Panc1 (cell line): ENCODE measurements around the gene ATG14.

Source experiments
- POLR2AphosphoS5 ChIP-seq: IDR thresholded peaks from 2 replicates; pipeline ENCODE4 v1.6.1; 2012; ENCODE audit warnings: mild to moderate bottlenecking, low read depth, low read length, moderate library complexity
- TCF7L2 ChIP-seq: IDR thresholded peaks from 2 replicates; pipeline ENCODE4 v1.6.1; 2011; ENCODE audit warnings: mild to moderate bottlenecking, low read depth, low read length, inconsistent platforms
- TF ChIP-seq, protein P1 (sequence below): fragments of 450-650 bp; IDR thresholded peaks from 2 replicates; pipeline ENCODE4 v1.5.1; 2017; ENCODE audit warnings: mild to moderate bottlenecking

GRCh38 chr14:55348766-55349453 lies 62.7 kb downstream of the ATG14 start:
- TF ChIP-seq, protein P1, sequence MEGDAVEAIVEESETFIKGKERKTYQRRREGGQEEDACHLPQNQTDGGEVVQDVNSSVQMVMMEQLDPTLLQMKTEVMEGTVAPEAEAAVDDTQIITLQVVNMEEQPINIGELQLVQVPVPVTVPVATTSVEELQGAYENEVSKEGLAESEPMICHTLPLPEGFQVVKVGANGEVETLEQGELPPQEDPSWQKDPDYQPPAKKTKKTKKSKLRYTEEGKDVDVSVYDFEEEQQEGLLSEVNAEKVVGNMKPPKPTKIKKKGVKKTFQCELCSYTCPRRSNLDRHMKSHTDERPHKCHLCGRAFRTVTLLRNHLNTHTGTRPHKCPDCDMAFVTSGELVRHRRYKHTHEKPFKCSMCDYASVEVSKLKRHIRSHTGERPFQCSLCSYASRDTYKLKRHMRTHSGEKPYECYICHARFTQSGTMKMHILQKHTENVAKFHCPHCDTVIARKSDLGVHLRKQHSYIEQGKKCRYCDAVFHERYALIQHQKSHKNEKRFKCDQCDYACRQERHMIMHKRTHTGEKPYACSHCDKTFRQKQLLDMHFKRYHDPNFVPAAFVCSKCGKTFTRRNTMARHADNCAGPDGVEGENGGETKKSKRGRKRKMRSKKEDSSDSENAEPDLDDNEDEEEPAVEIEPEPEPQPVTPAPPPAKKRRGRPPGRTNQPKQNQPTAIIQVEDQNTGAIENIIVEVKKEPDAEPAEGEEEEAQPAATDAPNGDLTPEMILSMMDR = no peak
- no peak for TF ChIP-seq TCF7L2
- no peak for TF ChIP-seq POLR2AphosphoS5
